Mesenteric fat pad (tissue), 1 donor: ENCODE data around the gene AZIN2. TPM values are rescaled to one million over a fixed set of nuclear protein-coding genes. Genes with fewer than 3 reads are reported as not detected.
"Not testable (repeated sequence)": the region's sequence is repeated elsewhere in the genome, so short reads cannot be mapped to it uniquely, and the experiment has no call there.

ENCODE experiments used
- DNase-seq: peaks from one replicate; pipeline ENCODE4 v3.0.0-alpha.2; 2020; ENCODE audit warnings: low spot score
- total RNA-seq: library from RNA; stranded (reverse); fragmentation: NEBNext Ultra II Directional; extraction: Animal tissue kit (Norgen Biotek cat#: 25700); gene quantifications from one replicate; pipeline ENCODE4 v1.2.1, GENCODE V29; 2021
- donor health status: DM: yes; HTN: yes; CAD: no.

The AZIN2 gene
- total RNA-seq, 1 donor from 2014 or later: 2.1 TPM

GRCh38 chr1:33056426-33056825 lies 24.5 kb upstream of the AZIN2 start:
- no peak for DNase-seq

GRCh38 chr1:33057095-33057494 lies 23.9 kb upstream of the AZIN2 start:
- DNase-seq: no peak

GRCh38 chr1:33060579-33061083 lies 20.3 kb upstream of the AZIN2 start:
- no peak for DNase-seq

- DNase-seq: no peak
Measured at GRCh38 chr1:33061834-33062233, 19.1 kb upstream of the AZIN2 start.

GRCh38 chr1:33064284-33064683 lies 16.7 kb upstream of the AZIN2 start:
- not testable (repeated sequence) for DNase-seq

GRCh38 chr1:33065301-33065700 lies 15.7 kb upstream of the AZIN2 start:
- no peak for DNase-seq

GRCh38 chr1:33066477-33066876 lies 14.5 kb upstream of the AZIN2 start:
- not testable (repeated sequence) for DNase-seq

- DNase-seq: not testable (repeated sequence)
Measured at GRCh38 chr1:33068108-33068507, 12.8 kb upstream of the AZIN2 start.

GRCh38 chr1:33070628-33071027 lies 10.3 kb upstream of the AZIN2 start:
- no peak for DNase-seq

- DNase-seq: no peak
Measured at GRCh38 chr1:33072707-33073106, 8.2 kb upstream of the AZIN2 start.

- DNase-seq: no peak
Measured at GRCh38 chr1:33074193-33074945, 6.6 kb upstream of the AZIN2 start.

GRCh38 chr1:33078030-33078591 lies 2.8 kb upstream of the AZIN2 start:
- no peak for DNase-seq

- no peak for DNase-seq
Measured at GRCh38 chr1:33080373-33080772, 580 bp upstream of the AZIN2 start.

GRCh38 chr1:33081554-33082305 lies 777 bp downstream of the AZIN2 start:
- no peak for DNase-seq

- DNase-seq: no peak
Measured at GRCh38 chr1:33082575-33083108, 1.7 kb downstream of the AZIN2 start.

GRCh38 chr1:33085332-33085731 lies 4.4 kb downstream of the AZIN2 start:
- DNase-seq: no peak

GRCh38 chr1:33086384-33086850 lies 5.5 kb downstream of the AZIN2 start:
- DNase-seq: no peak

- DNase-seq: no peak
Measured at GRCh38 chr1:33087677-33088076, 6.7 kb downstream of the AZIN2 start.

GRCh38 chr1:33088119-33088906 lies 7.4 kb downstream of the AZIN2 start:
- DNase-seq: no peak

- DNase-seq: no peak
Measured at GRCh38 chr1:33089457-33089856, 8.5 kb downstream of the AZIN2 start.

- no peak for DNase-seq
Measured at GRCh38 chr1:33092438-33092837, 11.5 kb downstream of the AZIN2 start.
